NT2/D1 (cell line): ENCODE measurements around the gene WIF1.

ENCODE experiments used
- DNase-seq: peaks from one replicate; pipeline ENCODE4 v3.0.0-alpha.2; 2011; ENCODE audit warnings: low read depth, low spot score
- H3K27me3 ChIP-seq: 2 replicates; pipeline ENCODE4 v1.6.0; 2011; ENCODE audit warnings: mild to moderate bottlenecking; ENCODE audit not compliant: insufficient read length, insufficient read depth
- H3K36me3 ChIP-seq: 2 replicates; pipeline ENCODE4 v1.6.1; 2011; ENCODE audit warnings: mild to moderate bottlenecking, low read length, mixed read lengths; ENCODE audit not compliant: insufficient read depth, insufficient read length
- H3K4me1 ChIP-seq: 2 replicates; pipeline ENCODE4 v1.5.1; 2011; ENCODE audit not compliant: insufficient read depth, insufficient read length
- H3K4me3 ChIP-seq: 2 replicates; pipeline ENCODE4 v1.5.1; 2011; ENCODE audit warnings: low read depth; ENCODE audit not compliant: insufficient read length
- H3K9ac ChIP-seq: 2 replicates; pipeline ENCODE4 v1.6.0; 2011; ENCODE audit warnings: low read depth; ENCODE audit not compliant: insufficient read length
- H3K9me3 ChIP-seq: 2 replicates; pipeline ENCODE4 v1.5.1; 2011; ENCODE audit warnings: mild to moderate bottlenecking, low read length; ENCODE audit not compliant: insufficient read depth
- SUZ12 ChIP-seq: IDR thresholded peaks from 2 replicates; pipeline ENCODE4 v1.6.1; 2011; ENCODE audit not compliant: insufficient read length, insufficient read depth; ENCODE audit errors: extremely low read depth
- YY1 ChIP-seq: IDR thresholded peaks from 2 replicates; pipeline ENCODE4 v1.6.1; 2011; ENCODE audit not compliant: insufficient read length, insufficient read depth
- ZNF274 ChIP-seq: IDR thresholded peaks from 2 replicates; pipeline ENCODE4 v1.6.1; 2011; ENCODE audit warnings: mild to moderate bottlenecking, low read depth, low read length

Gene WIF1

DNA sequence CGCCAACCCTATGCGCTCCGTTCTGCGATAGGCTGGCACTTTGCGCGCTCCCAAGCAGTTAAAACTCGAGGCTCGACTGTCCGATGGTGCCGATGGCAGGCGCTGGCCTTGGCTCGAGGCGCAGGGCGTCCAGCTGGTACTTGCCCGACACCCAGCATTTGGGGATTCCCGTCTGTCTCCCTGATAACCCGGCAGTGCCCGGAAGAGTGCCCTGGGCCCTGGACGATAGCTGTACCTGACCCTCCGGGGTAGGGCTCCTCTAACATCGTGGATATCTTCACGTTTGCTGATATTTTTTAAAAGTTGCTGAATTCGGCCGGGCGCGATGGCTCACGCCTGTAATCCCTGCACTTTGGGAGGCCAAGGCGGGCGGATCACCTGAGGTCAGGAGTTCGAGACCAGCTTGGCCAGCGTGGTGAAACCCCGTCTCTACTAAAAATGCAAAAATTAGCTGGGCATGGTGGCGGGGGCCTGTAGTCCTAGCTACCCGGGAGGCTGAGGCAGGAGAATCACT, 908 bp upstream of the WIF1 start:
- TF ChIP-seq SUZ12 (no peak), YY1 (no peak), ZNF274 (no peak)
- no peak for DNase-seq
- peaks cover 3% of the 10 kb centered on the region for H3K4me1 ChIP-seq
- peak overlapping the region; percentile 33 for H3K4me3 ChIP-seq
- no peak overlapping the region for H3K9ac ChIP-seq
- no peaks in the 10 kb centered on the region for H3K36me3 ChIP-seq
- H3K9me3 ChIP-seq: no peaks in the 10 kb centered on the region
- peaks cover 62% of the 10 kb centered on the region for H3K27me3 ChIP-seq

DNA sequence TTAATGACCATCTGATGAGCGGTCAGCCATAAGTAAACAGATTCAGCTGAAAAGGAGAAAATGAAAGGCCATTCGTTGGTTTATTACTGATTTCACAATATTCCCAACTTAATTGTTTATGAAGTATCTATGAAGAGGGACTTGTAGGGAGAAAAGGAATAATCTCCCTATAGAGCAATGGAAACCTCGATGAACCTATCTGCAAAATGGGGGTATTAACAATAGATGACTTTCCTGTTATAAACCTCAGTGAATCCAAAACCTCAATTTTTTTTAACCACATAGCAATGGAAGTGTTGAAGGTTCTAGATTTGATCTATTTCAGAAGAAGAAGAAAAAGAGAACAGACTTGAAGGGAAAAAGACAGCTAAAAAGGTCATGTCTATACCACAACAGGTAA, 2.0 kb downstream of the WIF1 start:
- no peak for DNase-seq
- no peaks in the 10 kb centered on the region for H3K9me3 ChIP-seq
- no peak overlapping the region for H3K4me3 ChIP-seq
- TF ChIP-seq SUZ12: no peak
- TF ChIP-seq YY1: no peak
- TF ChIP-seq ZNF274: no peak
- H3K27me3 ChIP-seq: peaks cover 49% of the 10 kb centered on the region
- H3K36me3 ChIP-seq: no peaks in the 10 kb centered on the region
- H3K4me1 ChIP-seq: peaks cover 3% of the 10 kb centered on the region
- no peak overlapping the region for H3K9ac ChIP-seq

DNA sequence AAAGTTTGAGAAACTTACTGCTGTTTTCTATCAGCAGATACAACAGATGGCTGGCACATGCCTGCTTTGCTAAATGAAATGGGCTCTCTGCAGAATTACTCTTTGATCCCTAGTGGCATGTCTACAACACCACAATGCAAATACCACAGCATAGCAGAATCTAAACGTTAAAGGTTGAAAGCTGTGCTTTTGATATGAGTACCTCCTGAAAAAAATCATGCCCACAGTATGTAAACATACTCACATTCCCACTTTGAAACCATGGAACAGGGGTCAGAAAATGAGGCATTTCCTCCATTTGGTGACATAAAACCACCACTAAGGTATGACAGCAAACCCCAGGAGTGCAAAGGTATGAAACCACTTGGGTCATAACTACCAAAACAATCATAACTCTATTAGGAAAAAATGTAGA, 7.5 kb downstream of the WIF1 start:
- H3K27me3 ChIP-seq: peaks cover 4% of the 10 kb centered on the region
- H3K36me3 ChIP-seq: no peaks in the 10 kb centered on the region
- H3K4me1 ChIP-seq: no peaks in the 10 kb centered on the region
- H3K4me3 ChIP-seq: no peak overlapping the region
- no peak overlapping the region for H3K9ac ChIP-seq
- no peak for DNase-seq
- no peak for TF ChIP-seq ZNF274
- TF ChIP-seq SUZ12: no peak
- TF ChIP-seq YY1: no peak
- no peaks in the 10 kb centered on the region for H3K9me3 ChIP-seq

GRCh38 chr12:65106948-65107347, 14.2 kb downstream of the WIF1 start:
- Histone ChIP-seq H3K9me3 (no peaks in the 10 kb centered on the region), H3K9ac (no peak overlapping the region), H3K27me3 (peaks cover 2% of the 10 kb centered on the region), H3K4me3 (no peak overlapping the region), H3K4me1 (no peaks in the 10 kb centered on the region), H3K36me3 (no peaks in the 10 kb centered on the region)
- TF ChIP-seq YY1 (no peak), SUZ12 (no peak), ZNF274 (no peak)
- no peak for DNase-seq

DNA sequence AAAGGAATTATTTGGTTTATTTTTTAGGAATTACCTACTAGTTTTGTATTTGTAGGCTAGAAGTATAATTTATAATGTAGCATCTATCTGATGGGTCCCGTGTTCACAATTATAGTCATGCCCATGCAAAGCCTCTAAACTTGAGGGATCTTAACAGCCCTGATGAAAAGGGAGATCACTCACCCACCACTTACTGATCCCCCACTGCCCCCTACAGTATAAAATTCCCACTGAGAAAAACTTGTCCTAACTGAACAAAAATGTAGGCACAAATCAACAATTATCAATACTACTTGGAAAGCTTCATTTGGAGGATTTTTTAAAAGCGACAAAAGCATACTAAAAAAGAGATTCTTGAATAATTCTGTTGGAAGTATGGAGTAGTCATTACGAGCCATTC, 21.0 kb downstream of the WIF1 start:
- TF ChIP-seq YY1 (no peak), SUZ12 (no peak)
- H3K4me3 ChIP-seq: no peak overlapping the region
- H3K27me3 ChIP-seq: peaks cover 2% of the 10 kb centered on the region
- no peaks in the 10 kb centered on the region for H3K36me3 ChIP-seq
- H3K9ac ChIP-seq: no peak overlapping the region
- H3K4me1 ChIP-seq: no peaks in the 10 kb centered on the region
- DNase-seq: peak; percentile 33
- no peaks in the 10 kb centered on the region for H3K9me3 ChIP-seq

DNA sequence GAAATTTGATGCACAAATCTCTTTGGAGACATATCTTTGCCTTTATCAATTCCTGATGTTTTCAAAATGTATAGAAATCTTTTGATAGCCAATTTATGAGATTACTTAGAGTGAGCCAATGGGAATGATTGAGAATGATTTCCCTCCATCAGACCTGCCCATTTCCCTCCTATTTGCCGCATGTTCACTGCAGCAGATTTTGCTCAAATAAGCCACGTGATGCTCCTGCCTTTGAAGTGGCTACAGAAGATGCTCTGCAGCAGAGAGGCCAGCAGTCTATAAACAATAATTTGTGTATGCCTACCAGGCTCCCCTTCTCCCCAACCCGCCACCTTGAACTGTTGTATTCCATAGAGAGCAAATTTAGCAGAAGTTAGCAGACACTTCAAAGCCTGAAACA, 21.9 kb downstream of the WIF1 start:
- Histone ChIP-seq H3K4me3 (no peak overlapping the region), H3K27me3 (peaks cover 2% of the 10 kb centered on the region), H3K4me1 (no peaks in the 10 kb centered on the region), H3K36me3 (no peaks in the 10 kb centered on the region), H3K9me3 (no peaks in the 10 kb centered on the region), H3K9ac (no peak overlapping the region)
- no peak for DNase-seq
- TF ChIP-seq SUZ12 (no peak), YY1 (no peak), ZNF274 (no peak)

DNA sequence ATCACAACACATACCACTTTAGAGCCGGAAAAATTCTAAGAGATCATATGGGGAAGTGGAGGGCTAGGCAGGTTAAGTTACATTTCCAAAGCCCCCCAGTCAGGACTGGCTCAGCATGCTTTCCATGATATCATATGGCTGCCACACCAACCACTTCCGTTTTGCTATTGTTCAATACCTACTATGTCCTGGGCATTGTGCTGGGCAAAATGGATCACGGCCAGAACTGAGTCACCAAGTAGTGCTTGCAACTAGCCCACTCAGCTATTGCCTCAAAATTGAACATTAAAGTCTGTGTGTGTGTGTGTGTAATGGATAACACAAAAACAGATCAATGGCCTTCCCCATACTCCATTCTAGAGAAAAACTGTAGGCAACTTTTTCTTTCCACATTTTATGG, 22.7 kb downstream of the WIF1 start:
- Histone ChIP-seq H3K27me3 (peaks cover 2% of the 10 kb centered on the region), H3K9ac (no peak overlapping the region), H3K36me3 (no peaks in the 10 kb centered on the region), H3K4me1 (no peaks in the 10 kb centered on the region), H3K9me3 (no peaks in the 10 kb centered on the region), H3K4me3 (no peak overlapping the region)
- DNase-seq: no peak
- TF ChIP-seq ZNF274 (no peak), YY1 (no peak), SUZ12 (no peak)

DNA sequence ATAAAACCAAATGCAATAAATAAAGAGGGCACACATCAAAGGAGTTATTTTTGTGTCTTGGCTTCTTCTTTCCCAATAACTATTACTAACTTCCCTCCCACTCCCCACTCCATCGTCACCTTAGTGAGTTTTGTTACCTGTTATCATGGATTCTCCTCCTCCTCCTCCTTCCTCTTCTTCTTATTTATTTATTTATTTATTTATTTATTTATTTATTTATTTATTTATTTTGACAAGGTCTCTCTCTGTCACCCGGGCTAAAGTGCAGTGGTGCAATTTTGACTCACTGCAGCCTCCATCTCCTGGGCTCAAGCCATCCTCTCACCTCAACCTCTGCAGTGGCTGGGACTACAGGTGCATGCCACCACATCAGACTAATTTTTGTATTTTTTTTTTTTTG, 26.4 kb downstream of the WIF1 start:
- Histone ChIP-seq H3K4me1 (no peaks in the 10 kb centered on the region), H3K27me3 (no peaks in the 10 kb centered on the region), H3K9ac (no peak overlapping the region), H3K9me3 (no peaks in the 10 kb centered on the region), H3K36me3 (no peaks in the 10 kb centered on the region), H3K4me3 (no peak overlapping the region)
- TF ChIP-seq ZNF274: no peak
- no peak for TF ChIP-seq YY1
- no peak for TF ChIP-seq SUZ12
- DNase-seq: no peak
